Activated CD8-positive, alpha-beta memory T cell treated with anti-CD3 and anti-CD28 coated beads, Interleukin-2, amount 50 U/mL, for 24 hours (primary cell): Measurements from ENCODE around the gene ING1.
"Not testable (repeated sequence)": the region's sequence is repeated elsewhere in the genome, so short reads cannot be mapped to it uniquely, and the experiment has no call there.

Experiments
- DNase-seq: peaks from one replicate; pipeline ENCODE4 v3.0.0-alpha.2; 2020; ENCODE audit errors: extremely low read depth

ING1 gene

GRCh38 chr13:110715395-110716246, 2.1 kb downstream of the ING1 start:
- peak; percentile 92 for DNase-seq

DNA sequence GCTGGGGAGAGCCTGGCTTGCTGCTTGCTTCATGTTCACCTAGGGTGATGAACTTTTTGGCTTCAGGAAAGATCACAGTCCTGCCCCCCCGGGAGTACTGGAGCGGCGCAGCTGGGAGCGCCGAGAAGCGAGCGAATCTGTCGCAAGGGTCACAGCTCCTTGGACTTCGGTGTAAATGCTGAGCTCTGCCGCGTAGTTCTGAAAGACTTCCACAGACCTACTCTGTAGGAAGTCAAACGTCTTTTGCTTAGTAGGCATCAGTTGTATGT, 2.7 kb downstream of the ING1 start:
- no peak for DNase-seq

DNA sequence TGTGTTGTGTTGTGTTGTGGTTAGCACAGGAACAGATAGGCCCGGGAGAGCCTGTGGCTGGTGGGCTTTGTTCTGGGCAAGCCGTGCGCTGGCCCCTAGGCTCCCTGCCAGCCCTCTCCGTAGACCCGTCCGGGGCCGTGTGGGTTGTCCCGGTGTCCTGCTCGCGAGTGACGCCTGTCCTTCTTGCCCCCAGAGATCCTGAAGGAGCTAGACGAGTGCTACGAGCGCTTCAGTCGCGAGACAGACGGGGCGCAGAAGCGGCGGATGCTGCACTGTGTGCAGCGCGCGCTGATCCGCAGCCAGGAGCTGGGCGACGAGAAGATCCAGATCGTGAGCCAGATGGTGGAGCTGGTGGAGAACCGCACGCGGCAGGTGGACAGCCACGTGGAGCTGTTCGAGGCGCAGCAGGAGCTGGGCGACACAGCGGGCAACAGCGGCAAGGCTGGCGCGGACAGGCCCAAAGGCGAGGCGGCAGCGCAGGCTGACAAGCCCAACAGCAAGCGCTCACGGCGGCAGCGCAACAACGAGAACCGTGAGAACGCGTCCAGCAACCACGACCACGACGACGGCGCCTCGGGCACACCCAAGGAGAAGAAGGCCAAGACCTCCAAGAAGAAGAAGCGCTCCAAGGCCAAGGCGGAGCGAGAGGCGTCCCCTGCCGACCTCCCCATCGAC, 5.7 kb downstream of the ING1 start:
- DNase-seq: no peak

DNA sequence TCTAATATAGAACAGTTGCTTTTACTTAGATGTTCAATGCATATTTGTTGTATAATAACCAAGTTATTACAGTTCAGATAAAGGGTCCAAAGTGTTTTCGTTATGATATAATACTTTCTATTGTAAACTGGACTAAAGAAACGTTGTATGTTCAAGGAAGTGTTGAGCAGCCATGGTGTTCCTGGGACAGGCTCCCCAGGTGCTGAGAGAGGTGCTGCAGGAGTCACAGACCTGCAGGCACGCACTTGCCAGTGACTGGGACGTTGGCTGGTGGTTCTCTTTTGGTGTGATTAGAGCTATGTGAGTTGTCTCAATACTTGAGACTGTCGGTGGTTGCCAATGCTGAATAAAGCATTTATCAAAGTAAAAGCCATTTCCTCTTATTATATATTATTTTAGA, 9.5 kb downstream of the ING1 start:
- no peak for DNase-seq

GRCh38 chr13:110723598-110723997, 10.1 kb downstream of the ING1 start:
- no peak for DNase-seq

DNA sequence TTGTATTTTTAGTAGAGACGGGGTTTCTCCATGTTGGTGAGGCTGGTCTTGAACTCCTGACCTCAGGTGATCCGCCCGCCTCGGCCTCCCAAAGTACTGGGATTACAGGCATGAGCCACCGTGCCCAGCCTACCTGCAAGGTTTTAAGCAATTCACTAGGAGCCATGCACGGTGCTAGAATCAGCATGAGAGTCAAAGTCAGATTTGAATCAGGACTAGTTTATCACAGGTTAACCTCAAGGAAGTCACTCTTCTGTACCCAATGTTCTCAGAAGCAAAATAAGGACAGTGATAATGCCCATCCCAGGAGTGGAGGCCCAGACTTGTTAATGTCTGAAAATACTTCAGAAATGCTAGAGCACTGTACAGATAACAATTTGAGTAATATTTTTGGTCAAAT, 12.7 kb downstream of the ING1 start:
- DNase-seq: not testable (repeated sequence)

DNA sequence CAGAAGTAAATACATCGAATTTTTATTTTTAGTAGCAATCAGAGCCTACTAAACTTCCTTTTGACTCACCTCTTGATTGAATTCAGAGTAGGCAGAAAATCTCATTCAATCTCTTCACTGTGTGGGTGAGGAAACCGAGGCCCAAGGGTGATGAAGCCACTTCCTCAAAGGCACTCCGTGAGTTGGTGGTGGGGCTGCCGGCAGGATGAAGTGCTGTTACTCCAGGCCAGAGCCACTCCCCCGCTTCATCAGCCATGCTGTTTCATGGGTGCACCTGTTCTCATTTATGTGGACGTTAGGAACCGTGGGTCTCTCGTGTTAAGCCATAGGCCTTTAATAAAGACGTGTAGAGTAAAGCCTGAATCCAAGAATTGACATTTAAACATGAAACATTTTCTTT, 13.2 kb downstream of the ING1 start:
- DNase-seq: no peak

- no peak for DNase-seq
Observed at GRCh38 chr13:110731072-110731471, 17.6 kb downstream of the ING1 start.

DNA sequence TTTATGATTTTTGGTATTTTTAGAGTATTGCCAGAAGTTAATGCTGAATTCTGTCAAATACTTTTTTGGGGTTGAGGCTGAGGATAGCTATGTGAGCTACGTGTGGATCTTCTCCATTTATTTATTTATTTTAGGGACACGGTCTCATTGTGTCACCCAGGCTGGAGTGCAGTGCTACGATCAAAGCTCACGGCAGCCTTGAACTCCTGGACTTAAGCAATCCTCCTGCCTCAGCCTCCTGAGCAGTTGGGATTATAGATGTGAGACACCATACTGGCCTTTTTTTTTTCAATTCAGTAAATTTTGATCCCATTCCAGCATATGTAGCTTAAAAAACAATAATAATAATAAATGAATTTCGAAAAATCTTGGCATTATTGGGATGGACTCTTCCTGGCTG, 21.1 kb downstream of the ING1 start:
- DNase-seq: no peak

GRCh38 chr13:110737555-110737954, 24.1 kb downstream of the ING1 start:
- DNase-seq: no peak

DNA sequence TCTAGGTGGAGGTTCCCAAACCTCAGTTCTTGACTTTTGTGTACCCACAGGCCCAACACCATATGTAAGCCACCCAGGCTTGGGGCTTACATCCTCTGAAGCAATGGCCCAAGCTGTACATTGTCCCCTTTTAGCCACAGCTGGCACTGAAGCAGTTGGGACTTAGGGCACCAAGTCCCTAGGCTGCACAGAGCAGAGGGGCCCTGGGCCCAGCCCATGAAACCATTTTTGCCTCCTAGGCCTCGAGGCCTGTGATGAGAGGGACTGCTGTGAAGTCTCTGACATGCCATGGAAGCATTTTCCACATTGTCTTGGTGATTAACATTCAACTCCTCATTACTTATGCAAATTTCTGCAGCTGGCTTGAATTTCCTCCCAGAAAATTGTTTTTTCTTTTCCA, 30.2 kb downstream of the ING1 start:
- DNase-seq: no peak

- no peak for DNase-seq
Observed at GRCh38 chr13:110746438-110746837, 32.9 kb downstream of the ING1 start.

DNA sequence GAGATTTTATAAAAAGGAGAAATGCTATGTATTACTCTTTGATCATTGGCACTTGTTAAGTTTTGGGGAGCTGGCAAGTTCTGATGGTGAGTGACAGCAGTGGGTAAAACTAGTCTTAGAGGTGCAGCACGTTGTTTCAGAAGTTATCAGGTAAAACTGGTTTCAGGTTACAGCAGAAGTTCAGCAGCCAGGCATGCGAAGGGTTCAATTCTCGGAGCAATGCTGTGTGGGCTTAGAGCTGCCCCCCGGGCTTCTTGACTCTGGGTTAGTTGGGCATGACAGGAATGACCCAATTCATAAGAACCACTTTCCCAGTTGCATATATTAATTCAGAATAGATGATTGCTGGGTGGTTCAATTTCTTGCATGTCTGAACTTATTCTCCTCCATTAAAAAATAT, 34.8 kb downstream of the ING1 start:
- DNase-seq: no peak

GRCh38 chr13:110756219-110756631, 42.7 kb downstream of the ING1 start:
- DNase-seq: no peak

GRCh38 chr13:110757296-110757695, 43.8 kb downstream of the ING1 start:
- DNase-seq: no peak

DNA sequence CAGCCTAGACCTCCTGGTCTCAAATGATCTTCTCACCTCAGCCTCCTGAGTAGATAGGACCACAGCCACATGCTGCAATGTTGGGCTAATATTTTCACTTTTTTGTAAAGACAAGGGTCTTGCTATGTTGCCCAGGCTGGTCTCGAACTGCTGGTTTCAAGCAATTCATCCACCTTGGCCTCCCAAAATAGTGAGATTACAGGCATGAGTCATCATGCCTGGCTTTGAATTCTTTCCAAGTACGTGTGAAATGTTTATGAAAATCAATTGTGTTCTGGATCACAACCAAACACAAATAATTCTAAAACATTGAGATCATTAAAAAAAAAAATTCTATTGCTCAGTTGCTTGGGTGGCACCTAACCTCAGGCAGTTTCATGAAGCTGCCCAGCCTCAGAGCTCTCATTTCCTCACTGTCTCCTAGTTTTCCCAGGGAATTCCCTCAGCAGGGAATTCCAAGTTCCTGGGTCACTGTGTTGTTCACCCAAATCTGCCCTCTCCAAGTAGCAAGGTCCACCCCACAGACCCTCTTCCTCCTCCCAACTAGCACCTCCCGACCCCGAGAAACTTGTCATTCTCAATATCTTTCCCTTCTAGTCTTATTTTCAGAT, 44.8 kb downstream of the ING1 start:
- DNase-seq: no peak

DNA sequence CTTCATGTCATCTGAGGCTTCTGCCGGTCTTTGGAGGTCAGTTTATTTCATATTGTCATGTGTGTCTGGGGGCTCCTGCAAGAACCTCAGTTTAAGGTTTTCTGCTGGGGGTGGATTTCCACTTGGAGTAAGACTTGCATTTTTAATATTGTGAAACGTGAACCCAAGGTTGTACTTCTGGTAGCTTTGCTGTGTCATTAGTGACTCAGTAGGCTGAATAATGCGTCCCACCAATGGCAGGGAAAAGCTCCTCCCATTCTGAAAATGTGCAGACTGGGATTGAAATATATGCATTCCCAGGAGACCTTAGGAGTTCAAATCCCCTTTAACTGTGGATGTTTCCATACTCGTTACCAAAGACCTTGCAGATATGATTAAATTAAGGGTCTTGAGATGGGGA, 46.2 kb downstream of the ING1 start:
- no peak for DNase-seq

GRCh38 chr13:110760611-110761010, 47.1 kb downstream of the ING1 start:
- no peak for DNase-seq

- DNase-seq: no peak
Observed at GRCh38 chr13:110766671-110767430, 53.4 kb downstream of the ING1 start.

DNA sequence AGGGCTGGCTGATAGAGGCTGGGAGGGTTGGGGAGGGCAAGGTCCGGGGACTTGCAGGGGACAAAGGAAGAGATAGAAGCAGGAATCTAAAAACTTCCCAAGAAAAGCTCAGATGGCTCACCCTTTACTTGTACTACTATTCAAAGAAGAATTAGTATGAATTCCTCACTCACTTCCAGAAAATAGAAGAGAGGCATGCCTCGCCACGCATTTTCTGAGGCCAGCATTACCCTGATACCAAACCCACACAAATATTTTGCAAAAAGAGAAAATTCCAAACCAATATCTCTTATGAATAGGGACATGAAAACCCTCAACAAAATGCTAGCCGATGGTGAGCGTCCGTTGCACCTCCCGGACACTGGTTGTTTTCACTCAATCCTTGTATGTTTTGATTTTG, 54.0 kb downstream of the ING1 start:
- DNase-seq: no peak

DNA sequence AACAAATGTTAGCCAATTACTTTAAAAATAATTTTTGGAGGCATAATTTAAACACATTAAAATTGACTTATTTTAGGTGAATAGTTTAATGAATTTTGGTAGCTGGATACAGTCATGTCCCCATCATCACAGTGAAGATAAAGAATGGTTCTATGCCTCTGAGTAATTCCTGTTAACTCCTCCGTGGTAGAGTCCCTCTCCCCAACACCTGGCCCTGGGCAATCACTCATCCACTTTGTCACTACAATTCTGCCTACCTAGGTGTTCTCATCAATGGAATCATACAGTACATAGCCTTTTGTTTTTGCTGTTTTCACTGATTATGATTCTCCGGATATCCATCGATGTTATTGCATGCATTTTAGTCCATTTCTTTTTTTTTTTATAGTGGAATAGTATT, 55.6 kb downstream of the ING1 start:
- no peak for DNase-seq

GRCh38 chr13:110770678-110771077, 57.2 kb downstream of the ING1 start:
- no peak for DNase-seq

- DNase-seq: no peak
Observed at GRCh38 chr13:110771194-110771593, 57.7 kb downstream of the ING1 start.
